Activated CD4-positive, alpha-beta T cell treated with anti-CD3 and anti-CD28 coated beads, Interleukin-2, amount 50 U/mL, for 24 hours (primary cell): ENCODE data around the gene TXNRD3.
"Not testable (repeated sequence)": the region's sequence is repeated elsewhere in the genome, so short reads cannot be mapped to it uniquely, and the experiment has no call there.

ENCODE experiments used
- DNase-seq, 2 donors: peaks; one replicate each; pipeline ENCODE4 v3.0.0-alpha.2; 2020; ENCODE audit warnings: low read depth in 1 of 2, low spot score in 1 of 2

Gene TXNRD3

GRCh38 chr3:126649556-126650092 is 5.3 kb downstream of the TXNRD3 start:
- no peak for DNase-seq

DNA sequence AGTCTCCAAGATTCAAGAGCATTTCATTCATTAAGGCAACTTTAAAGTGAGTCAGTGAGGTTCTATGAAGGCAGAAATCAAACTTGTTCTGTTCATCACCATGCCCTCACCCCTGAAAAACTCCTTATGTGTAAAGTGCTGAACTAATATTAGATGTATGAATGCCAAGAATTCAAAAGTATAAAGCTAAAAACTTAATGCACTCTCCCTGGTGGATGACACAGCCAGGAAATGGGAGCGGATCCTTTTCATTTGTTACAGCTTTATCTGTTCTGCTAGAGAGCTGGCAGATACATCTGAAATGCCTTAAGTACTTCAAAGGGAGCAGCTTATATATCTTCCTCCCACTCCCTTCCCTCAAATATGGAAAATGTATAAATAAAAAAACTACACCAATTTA is 8.2 kb downstream of the TXNRD3 start:
- no peak for DNase-seq

GRCh38 chr3:126644615-126645014 is 10.3 kb downstream of the TXNRD3 start:
- no peak for DNase-seq

GRCh38 chr3:126638790-126639189 is 16.1 kb downstream of the TXNRD3 start:
- no peak for DNase-seq

GRCh38 chr3:126636436-126636835 is 18.5 kb downstream of the TXNRD3 start:
- no peak for DNase-seq

DNA sequence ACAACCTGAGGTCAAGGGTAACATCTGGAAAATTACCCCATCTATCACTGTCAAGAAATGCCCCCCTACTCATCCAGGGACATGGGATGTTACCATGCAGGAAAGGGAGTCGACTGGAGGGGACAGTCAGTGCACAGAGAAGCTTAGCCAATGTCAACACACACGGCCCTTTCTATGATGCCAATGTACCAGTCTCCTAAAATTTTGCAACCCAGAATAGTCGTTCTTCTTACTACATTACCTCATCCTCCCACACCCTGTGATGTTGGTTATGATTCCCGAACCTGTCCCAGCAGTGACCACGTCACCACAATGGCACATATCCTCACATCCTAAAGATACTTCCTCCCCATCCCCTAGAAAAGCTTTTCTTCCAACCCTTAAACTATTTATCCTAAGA is 20.1 kb downstream of the TXNRD3 start:
- DNase-seq = no peak

DNA sequence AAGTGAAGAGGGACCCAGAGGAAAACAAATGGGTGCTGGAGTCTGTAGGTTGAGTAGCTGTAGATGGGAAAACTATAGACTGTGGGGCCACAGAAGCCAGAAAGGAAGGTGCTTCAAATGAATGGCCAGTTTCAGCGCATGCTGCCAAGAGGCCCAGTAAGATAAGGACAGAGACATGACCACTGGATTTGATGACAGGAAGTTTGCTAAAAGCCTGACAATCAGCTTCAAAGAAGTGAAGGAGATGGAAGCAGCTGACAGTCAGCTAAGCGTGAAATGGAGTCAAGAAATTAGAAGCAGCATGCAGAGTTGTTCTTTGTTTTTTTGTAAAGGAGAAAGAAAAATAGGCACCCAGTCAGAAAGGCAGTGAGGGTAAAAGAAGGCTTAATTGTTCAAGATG is 24.9 kb downstream of the TXNRD3 start:
- no peak for DNase-seq

- not testable (repeated sequence) for DNase-seq
Measured at GRCh38 chr3:126625735-126626134, 29.2 kb downstream of the TXNRD3 start.

- DNase-seq = no peak
Measured at GRCh38 chr3:126622694-126623093, 32.2 kb downstream of the TXNRD3 start.

- DNase-seq = no peak
Measured at GRCh38 chr3:126621627-126622345, 33.1 kb downstream of the TXNRD3 start.

- DNase-seq = no peak
Measured at GRCh38 chr3:126621171-126621570, 33.8 kb downstream of the TXNRD3 start.

DNA sequence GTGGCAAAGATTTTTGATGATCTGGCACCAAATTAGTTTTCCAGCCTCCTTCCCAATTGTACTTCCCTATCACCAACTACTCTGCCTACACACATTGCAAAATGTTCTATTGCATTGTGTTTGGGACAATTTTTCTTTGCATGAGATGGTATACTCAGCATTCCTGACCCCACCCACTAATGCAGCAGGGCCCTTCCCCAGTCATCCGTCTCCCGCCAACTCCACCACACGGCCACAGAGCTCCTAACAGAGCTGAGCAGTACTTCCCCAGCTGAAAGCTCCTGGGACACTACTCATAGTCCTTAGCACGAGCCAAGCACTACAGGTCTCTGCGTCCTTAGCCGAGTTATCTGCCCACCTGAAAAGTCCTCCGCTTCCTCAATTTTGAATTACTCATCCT is 34.2 kb downstream of the TXNRD3 start:
- no peak for DNase-seq

GRCh38 chr3:126618760-126619159 is 36.2 kb downstream of the TXNRD3 start:
- no peak for DNase-seq

GRCh38 chr3:126618021-126618420 is 36.9 kb downstream of the TXNRD3 start:
- no peak for DNase-seq

DNA sequence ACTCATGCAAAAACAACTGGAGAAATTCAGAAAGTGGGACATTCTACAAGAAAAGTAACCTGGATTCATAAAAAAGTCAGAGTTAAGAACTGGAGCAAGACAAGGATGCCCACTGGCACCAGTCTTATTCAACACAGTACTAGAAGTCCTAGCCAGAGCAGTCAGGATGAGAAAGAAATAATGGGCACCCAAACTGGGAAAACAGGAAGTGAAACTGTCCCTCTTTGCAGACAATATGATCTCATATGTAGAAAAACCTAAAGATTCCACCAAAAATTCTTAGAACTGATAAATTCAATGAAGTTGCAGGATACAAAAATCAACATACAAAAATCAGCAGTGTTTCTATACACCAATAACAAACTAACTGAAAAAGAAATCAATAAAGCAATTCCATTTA is 37.4 kb downstream of the TXNRD3 start:
- no peak for DNase-seq

- no peak for DNase-seq
Measured at GRCh38 chr3:126616931-126617330, 38.0 kb downstream of the TXNRD3 start.

DNA sequence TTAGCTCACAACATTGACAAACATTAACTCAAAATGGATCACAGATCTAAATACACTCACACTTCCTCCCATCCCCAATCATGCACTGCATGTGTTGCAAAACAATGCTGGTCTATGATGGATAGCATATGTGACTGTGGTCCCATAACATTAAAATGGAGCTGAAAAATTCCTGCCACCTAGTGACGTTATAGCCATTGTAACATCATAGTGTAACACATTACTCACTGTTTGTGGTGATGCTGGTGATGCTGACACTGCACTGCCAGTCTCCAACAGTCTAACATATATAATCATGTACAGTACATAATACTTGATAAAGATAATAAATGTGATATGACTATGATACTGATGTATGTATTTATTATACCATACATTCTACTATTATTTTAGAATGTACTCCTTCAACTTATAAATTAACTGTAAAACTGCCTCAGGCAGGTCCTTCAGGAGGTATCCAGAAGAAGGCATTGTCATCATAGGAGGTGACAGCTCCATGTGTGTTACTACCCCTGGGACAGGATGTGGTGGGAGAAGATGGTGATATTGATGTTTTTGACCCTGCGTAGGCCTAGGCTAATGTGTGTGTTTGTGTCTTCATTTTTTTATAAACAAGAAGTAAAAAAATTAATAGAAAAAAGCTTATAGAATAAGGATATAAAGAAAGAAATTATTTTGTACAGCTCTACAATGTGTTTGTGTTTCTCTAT is 41.3 kb downstream of the TXNRD3 start:
- no peak for DNase-seq

GRCh38 chr3:126612479-126613205 is 42.3 kb downstream of the TXNRD3 start:
- DNase-seq = no peak

GRCh38 chr3:126609909-126610308 is 45.0 kb downstream of the TXNRD3 start:
- DNase-seq = no peak

- no peak for DNase-seq
Measured at GRCh38 chr3:126607214-126607908, 47.6 kb downstream of the TXNRD3 start.

DNA sequence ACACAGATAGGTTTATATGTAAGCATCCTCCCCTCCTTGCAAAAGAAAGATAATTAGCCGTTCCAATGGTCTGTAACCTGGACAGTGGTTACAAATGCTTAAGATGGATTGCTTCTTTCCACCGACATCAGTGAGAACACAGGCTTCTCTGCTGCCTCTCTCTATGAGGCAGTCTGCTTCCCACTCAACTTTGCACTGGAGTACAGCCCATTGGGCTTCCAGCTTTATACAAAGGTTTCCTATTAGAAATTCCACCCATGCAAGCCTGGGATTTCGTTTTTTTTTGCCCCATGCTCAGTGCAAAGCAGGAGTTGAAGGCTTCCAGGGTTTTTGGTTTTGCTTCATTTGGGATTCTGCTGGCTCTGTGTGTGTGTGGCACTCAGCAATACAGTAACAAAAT is 48.9 kb downstream of the TXNRD3 start:
- no peak for DNase-seq
